PC-9 (cell line): ENCODE data around the gene SOX13. TPM values are rescaled to one million over a fixed set of nuclear protein-coding genes. Genes with fewer than 3 reads are reported as not detected.

Experiments used
- BruUV-seq: library from RNA; stranded (reverse); fragments of 400-500 nt; replicated peaks from 2 replicates; lab custom pipeline; 2021; lab: Mats Ljungman, UMichigan
- CTCF ChIA-PET: fragments of 300-600 bp; sonication (Branson Sonifier 250); formaldehyde crosslinking; loops from one replicate; lab custom pipeline; 2022; ENCODE audit warnings: antibody characterized with exemption; lab: Charles Lee
- POLR2A ChIA-PET: fragments of 300-600 bp; sonication (Branson Sonifier 250); formaldehyde crosslinking; loops from one replicate; lab custom pipeline; 2022; ENCODE audit warnings: antibody characterized with exemption; ENCODE audit not compliant: unreplicated experiment; lab: Charles Lee
- DNase-seq, 2 experiments: peaks; one replicate each; pipeline versions ENCODE4 v3.0.0 to v3.0.0-alpha.2; 2015 to 2022; ENCODE audit warnings: mixed read lengths in 1 of 2
- H2AFZ ChIP-seq: fragments of 200-600 bp; sonication (generic); 2 replicates; pipeline ENCODE4 v1.8.1; 2017; ENCODE audit warnings: antibody characterized with exemption
- H3F3A ChIP-seq: fragments of 200-600 bp; sonication (generic); 2 replicates; pipeline ENCODE4 v1.8.1; 2017; ENCODE audit warnings: antibody characterized with exemption, mild to moderate bottlenecking, low read depth; ENCODE audit not compliant: insufficient read depth
- H3K27ac ChIP-seq: fragments of 200-600 bp; sonication (generic); 2 replicates; pipeline ENCODE4 v1.6.1; 2016; ENCODE audit warnings: mixed run types
- H3K27me3 ChIP-seq: fragments of 200-600 bp; sonication (generic); 2 replicates; pipeline ENCODE4 v1.6.1; 2016; ENCODE audit warnings: low read depth, mixed run types; ENCODE audit not compliant: insufficient read depth
- H3K36me3 ChIP-seq: fragments of 200-600 bp; sonication (generic); 2 replicates; pipeline ENCODE4 v1.6.1; 2016; ENCODE audit warnings: low read depth, mixed run types
- H3K4me1 ChIP-seq: fragments of 200-600 bp; sonication (generic); replicated peaks from 2 replicates; pipeline ENCODE4 v1.6.1; 2016; ENCODE audit warnings: mixed run types; ENCODE audit not compliant: insufficient read depth
- H3K4me2 ChIP-seq: fragments of 200-600 bp; sonication (generic); 2 replicates; pipeline ENCODE4 v1.6.1; 2017; ENCODE audit warnings: mixed run types
- H3K4me3 ChIP-seq: fragments of 200-600 bp; sonication (generic); 2 replicates; pipeline ENCODE4 v1.6.1; 2016; ENCODE audit warnings: mixed run types
- H3K79me2 ChIP-seq: fragments of 200-600 bp; sonication (generic); 2 replicates; pipeline ENCODE4 v1.6.1; 2017; ENCODE audit warnings: low read depth, mixed run types
- H3K9me2 ChIP-seq: fragments of 200-600 bp; sonication (generic); 2 replicates; pipeline ENCODE4 v1.8.1; 2017; ENCODE audit warnings: mild to moderate bottlenecking; ENCODE audit not compliant: insufficient read depth
- H3K9me3 ChIP-seq: fragments of 200-600 bp; sonication (generic); 2 replicates; pipeline ENCODE4 v1.8.1; 2016; ENCODE audit warnings: low read depth; ENCODE audit not compliant: insufficient read depth
- H4K20me1 ChIP-seq: fragments of 200-600 bp; sonication (generic); 2 replicates; pipeline ENCODE4 v1.8.1; 2017; ENCODE audit not compliant: insufficient read depth
- EZH2 ChIP-seq: fragments of 200-600 bp; sonication (generic); IDR thresholded peaks from 2 replicates; pipeline ENCODE4 v1.8.0; 2017; ENCODE audit warnings: antibody characterized with exemption, low read depth
- intact Hi-C: fragments of 100-400 bp; cut with micrococcal nuclease; formaldehyde crosslinking; loops from one replicate; pipeline ENCODE4 v1.10.0; 2022; ENCODE audit not compliant: unreplicated experiment
- total RNA-seq: library from RNA; stranded (reverse); gene quantifications from 2 replicates; pipeline ENCODE4 v1.2.3, GENCODE V29; 2021
- TF ChIP-seq, protein P1 (sequence below): fragments of 200-600 bp; sonication (generic); conservative IDR thresholded peaks from 2 replicates; pipeline ENCODE4 v1.6.1; 2017; ENCODE audit warnings: mixed run types, antibody characterized with exemption, mild to moderate bottlenecking, moderate library complexity

SOX13 gene
- total RNA-seq, 1 experiment from 2014 or later = 89.9 TPM

DNA sequence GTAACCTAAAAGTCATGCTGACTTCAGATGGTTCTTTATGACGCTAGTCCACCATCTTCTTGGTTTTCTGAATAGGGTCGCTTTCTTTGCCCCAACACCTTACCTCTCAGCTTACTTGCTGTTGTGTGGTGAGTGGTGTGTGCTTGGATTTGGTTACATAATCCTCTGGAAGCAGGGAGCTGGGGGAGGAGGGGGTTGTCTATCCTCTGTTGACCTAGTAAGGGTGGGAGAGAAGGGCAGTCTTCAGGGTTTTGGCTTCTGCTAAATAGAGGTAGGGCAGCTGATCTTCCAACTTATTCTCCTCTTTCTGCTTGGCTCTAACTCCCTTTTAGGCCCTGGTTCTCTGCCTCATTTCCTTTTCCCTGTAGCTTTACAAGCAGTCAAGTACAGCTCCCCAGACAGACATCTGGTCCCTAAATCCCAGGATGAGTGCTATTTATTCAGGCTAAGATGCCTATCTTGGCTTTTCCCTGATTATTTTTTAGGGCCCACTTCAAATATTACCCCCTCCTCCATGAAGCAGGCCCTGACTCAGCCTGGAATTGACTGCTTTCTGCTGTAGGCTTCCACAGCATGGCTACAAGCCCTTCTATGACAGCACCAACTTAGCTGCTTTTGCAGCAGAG is 99.6 kb downstream of the SOX13 start:
- H3K9me3 ChIP-seq = peaks cover 24% of the 10 kb centered on the region
- H3K4me2 ChIP-seq = peak overlapping the region; percentile 37
- ChIA-PET CTCF (interaction anchor here (0.9 to 1.6 kb wide), 2 partner anchors 18 to 26 kb away, joined by 3 to 5 read pairs; no protein-coding TSS in a partner anchor), POLR2A (interaction anchor here (0.6 kb wide), 3 partner anchors 140 to 302 kb away, joined by 5 to 9 read pairs (median 8); no protein-coding TSS in a partner anchor)
- BruUV-seq = no TSS peak
- H3F3A ChIP-seq = peaks cover 22% of the 10 kb centered on the region
- H3K4me1 ChIP-seq = peaks cover 61% of the 10 kb centered on the region
- H4K20me1 ChIP-seq = no peaks in the 10 kb centered on the region
- H3K27me3 ChIP-seq = no peaks in the 10 kb centered on the region
- no peak for TF ChIP-seq EZH2
- TF ChIP-seq, protein P1, sequence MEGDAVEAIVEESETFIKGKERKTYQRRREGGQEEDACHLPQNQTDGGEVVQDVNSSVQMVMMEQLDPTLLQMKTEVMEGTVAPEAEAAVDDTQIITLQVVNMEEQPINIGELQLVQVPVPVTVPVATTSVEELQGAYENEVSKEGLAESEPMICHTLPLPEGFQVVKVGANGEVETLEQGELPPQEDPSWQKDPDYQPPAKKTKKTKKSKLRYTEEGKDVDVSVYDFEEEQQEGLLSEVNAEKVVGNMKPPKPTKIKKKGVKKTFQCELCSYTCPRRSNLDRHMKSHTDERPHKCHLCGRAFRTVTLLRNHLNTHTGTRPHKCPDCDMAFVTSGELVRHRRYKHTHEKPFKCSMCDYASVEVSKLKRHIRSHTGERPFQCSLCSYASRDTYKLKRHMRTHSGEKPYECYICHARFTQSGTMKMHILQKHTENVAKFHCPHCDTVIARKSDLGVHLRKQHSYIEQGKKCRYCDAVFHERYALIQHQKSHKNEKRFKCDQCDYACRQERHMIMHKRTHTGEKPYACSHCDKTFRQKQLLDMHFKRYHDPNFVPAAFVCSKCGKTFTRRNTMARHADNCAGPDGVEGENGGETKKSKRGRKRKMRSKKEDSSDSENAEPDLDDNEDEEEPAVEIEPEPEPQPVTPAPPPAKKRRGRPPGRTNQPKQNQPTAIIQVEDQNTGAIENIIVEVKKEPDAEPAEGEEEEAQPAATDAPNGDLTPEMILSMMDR = no peak
- intact Hi-C loops = loop anchor here (2.0 to 5.0 kb wide), 2 partner anchors 18 to 335 kb away; no protein-coding TSS in a partner anchor
- peaks cover 10% of the 10 kb centered on the region; the same call in 1 of the 2 replicates for H3K36me3 ChIP-seq
- no peak overlapping the region for H3K4me3 ChIP-seq
- peak overlapping the region; percentile 88 for H3K27ac ChIP-seq
- no peak for DNase-seq
- no peaks in the 10 kb centered on the region for H3K9me2 ChIP-seq
- peak overlapping the region; percentile 63 for H2AFZ ChIP-seq
- peaks cover 34% of the 10 kb centered on the region for H3K79me2 ChIP-seq

DNA sequence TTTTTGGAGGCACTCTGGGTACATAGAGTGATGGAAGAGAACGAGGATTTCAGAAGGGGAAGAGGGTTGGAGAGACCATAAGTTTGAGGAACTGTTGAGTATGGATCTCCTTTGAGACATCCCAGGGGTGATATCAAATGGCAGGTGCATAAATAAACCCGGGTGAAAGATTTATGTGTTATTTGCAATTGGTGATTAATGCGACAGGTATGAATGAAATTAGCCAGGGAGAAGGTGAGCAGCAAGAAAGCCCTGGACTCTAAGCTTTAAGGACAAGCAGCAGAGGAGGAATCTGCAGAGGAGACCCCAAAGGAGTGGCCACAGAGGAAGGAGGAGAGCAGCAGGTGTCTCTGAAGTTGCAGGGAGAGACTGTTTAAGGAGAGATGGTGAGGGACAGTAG is 102.0 kb downstream of the SOX13 start:
- peak overlapping the region; percentile 43 for H3K27ac ChIP-seq
- H2AFZ ChIP-seq = no peak overlapping the region
- peaks cover 53% of the 10 kb centered on the region for H3K79me2 ChIP-seq
- no peak for TF ChIP-seq EZH2
- TF ChIP-seq, protein P1 = no peak
- H3K4me2 ChIP-seq = peak overlapping the region; percentile 97
- H4K20me1 ChIP-seq = no peaks in the 10 kb centered on the region
- BruUV-seq = no TSS peak
- peaks cover 16% of the 10 kb centered on the region for H3K36me3 ChIP-seq
- intact Hi-C loops = loop anchor here (5.0 kb wide), 1 partner anchor 332 kb away; no protein-coding TSS in a partner anchor
- H3F3A ChIP-seq = peaks cover 28% of the 10 kb centered on the region
- no peaks in the 10 kb centered on the region for H3K27me3 ChIP-seq
- DNase-seq = peak in 1 of 2 experiments; percentile 85
- peaks cover 9% of the 10 kb centered on the region for H3K9me3 ChIP-seq
- POLR2A ChIA-PET = interaction anchor here (0.6 to 0.8 kb wide), 2 partner anchors 44 to 156 kb away, joined by 4 read pairs; no protein-coding TSS in a partner anchor
- peak overlapping the region; percentile 82 for H3K4me3 ChIP-seq
- H3K4me1 ChIP-seq = peaks cover 84% of the 10 kb centered on the region
- no peaks in the 10 kb centered on the region for H3K9me2 ChIP-seq
- CTCF ChIA-PET = interaction anchor here (1.1 kb wide), 1 partner anchor 40 kb away, joined by 3 read pairs; no protein-coding TSS in a partner anchor

DNA sequence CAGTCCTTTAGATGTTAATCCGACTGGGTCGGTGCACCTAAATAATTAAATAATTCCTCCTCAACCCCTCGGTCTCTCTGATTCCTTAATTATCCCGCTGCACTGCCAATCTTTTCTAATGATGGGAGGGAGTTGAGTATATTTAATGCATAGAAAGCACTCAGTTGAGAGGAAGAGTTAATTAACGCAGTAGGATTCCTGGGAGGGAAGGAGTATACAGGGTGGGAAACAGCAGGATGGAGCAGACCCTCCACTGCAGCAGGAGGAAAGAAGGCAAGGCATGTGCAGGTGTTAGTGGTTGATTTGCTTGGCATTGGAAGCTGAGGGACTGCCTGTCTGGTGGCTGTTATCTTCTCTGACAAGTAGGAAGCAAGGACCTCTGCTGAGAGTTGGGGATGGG is 103.1 kb downstream of the SOX13 start:
- no peak overlapping the region; the same call in 1 of the 2 replicates for H2AFZ ChIP-seq
- intact Hi-C loops = no loop called here
- no TSS peak for BruUV-seq
- H3K79me2 ChIP-seq = peaks cover 53% of the 10 kb centered on the region
- H3K27ac ChIP-seq = peak overlapping the region; percentile 43; the same call in 1 of the 2 replicates
- H3K9me3 ChIP-seq = no peaks in the 10 kb centered on the region; the same call in 1 of the 2 replicates
- H3K4me1 ChIP-seq = peaks cover 85% of the 10 kb centered on the region
- peak overlapping the region; percentile 97 for H3K4me2 ChIP-seq
- no peak for DNase-seq
- no peaks in the 10 kb centered on the region for H3K9me2 ChIP-seq
- TF ChIP-seq, protein P1 = no peak
- TF ChIP-seq EZH2 = no peak
- H3K36me3 ChIP-seq = peaks cover 10% of the 10 kb centered on the region
- peak overlapping the region; percentile 82 for H3K4me3 ChIP-seq
- H3F3A ChIP-seq = peaks cover 19% of the 10 kb centered on the region
- H4K20me1 ChIP-seq = no peaks in the 10 kb centered on the region
- ChIA-PET POLR2A (no interaction called here), CTCF (interaction anchor here (0.6 to 1.1 kb wide), 2 partner anchors 39 to 186 kb away, joined by 3 read pairs; no protein-coding TSS in a partner anchor)
- H3K27me3 ChIP-seq = no peaks in the 10 kb centered on the region
